NCI-H2227 (cell line): ENCODE measurements around the gene LRRC52.

ENCODE experiments used
- DNase-seq: peaks from one replicate; lab custom pipeline; 2025; ENCODE audit not compliant: unreplicated experiment; lab: John Stamatoyannopoulos, UW

LRRC52 gene

GRCh38 chr1:165543532-165544438 is at the start of gene LRRC52:
LRRC52 (plus strand) TSS chr1:165544000; CDS start chr1:165544297, 297 bp downstream.
- peak; percentile 54 for DNase-seq

GRCh38 chr1:165494949-165495857 is 48.6 kb upstream of the LRRC52 start:
- DNase-seq: no peak

- DNase-seq: no peak
These were observed 48.0 kb upstream of the LRRC52 start for GRCh38 chr1:165495858-165496205.

GRCh38 chr1:165496501-165496900 is 47.3 kb upstream of the LRRC52 start:
- DNase-seq: no peak

- no peak for DNase-seq
These were observed 46.5 kb upstream of the LRRC52 start for GRCh38 chr1:165497069-165498013.

GRCh38 chr1:165501330-165501969 is 42.4 kb upstream of the LRRC52 start:
- DNase-seq: no peak

GRCh38 chr1:165501970-165502348 is 41.8 kb upstream of the LRRC52 start:
- DNase-seq: no peak

GRCh38 chr1:165507570-165507969 is 36.2 kb upstream of the LRRC52 start:
- no peak for DNase-seq

GRCh38 chr1:165508291-165508690 is 35.5 kb upstream of the LRRC52 start:
- no peak for DNase-seq

- DNase-seq: no peak
These were observed 31.0 kb upstream of the LRRC52 start for GRCh38 chr1:165512816-165513215.

- DNase-seq: no peak
These were observed 27.3 kb upstream of the LRRC52 start for GRCh38 chr1:165516469-165516868.

- DNase-seq: no peak
These were observed 23.2 kb upstream of the LRRC52 start for GRCh38 chr1:165520646-165521045.

- no peak for DNase-seq
These were observed 19.0 kb upstream of the LRRC52 start for GRCh38 chr1:165524639-165525285.

GRCh38 chr1:165525708-165526107 is 18.1 kb upstream of the LRRC52 start:
- no peak for DNase-seq

- no peak for DNase-seq
These were observed 16.4 kb upstream of the LRRC52 start for GRCh38 chr1:165527251-165528007.

- no peak for DNase-seq
These were observed 12.8 kb upstream of the LRRC52 start for GRCh38 chr1:165531021-165531420.

GRCh38 chr1:165532053-165532452 is 11.7 kb upstream of the LRRC52 start:
- no peak for DNase-seq

- DNase-seq: no peak
These were observed 10.5 kb upstream of the LRRC52 start for GRCh38 chr1:165533254-165533653.

- DNase-seq: no peak
These were observed 7.8 kb upstream of the LRRC52 start for GRCh38 chr1:165536016-165536415.
